ENCODE measurements around the gene MED31.

DNA sequence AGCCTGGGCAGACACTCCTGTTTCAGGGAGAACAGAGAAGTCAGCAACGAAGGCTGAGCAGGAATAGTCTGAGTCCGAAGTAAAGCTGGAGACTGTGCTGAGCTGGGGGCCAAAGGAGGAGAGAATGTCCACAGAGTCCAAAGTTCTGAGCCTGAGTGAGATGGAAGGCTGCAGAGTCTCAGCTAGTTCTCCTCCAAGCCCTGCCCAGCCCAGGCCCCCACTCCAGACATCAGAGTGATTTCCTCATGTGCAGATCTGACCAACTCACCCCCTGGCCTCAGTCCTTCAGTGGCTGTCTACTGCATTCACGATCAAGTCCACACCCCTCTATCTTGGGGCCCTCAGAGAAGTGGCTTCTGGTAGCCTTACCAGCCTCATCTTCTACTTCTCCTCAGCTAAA, 40.1 kb upstream of the MED31 start:
- TF ChIP-seq MYC (IDR thresholded peaks at IDR 0.05; ENCODE audit: borderline replicate concordance, low read length): no peak
- TF ChIP-seq, protein P1, sequence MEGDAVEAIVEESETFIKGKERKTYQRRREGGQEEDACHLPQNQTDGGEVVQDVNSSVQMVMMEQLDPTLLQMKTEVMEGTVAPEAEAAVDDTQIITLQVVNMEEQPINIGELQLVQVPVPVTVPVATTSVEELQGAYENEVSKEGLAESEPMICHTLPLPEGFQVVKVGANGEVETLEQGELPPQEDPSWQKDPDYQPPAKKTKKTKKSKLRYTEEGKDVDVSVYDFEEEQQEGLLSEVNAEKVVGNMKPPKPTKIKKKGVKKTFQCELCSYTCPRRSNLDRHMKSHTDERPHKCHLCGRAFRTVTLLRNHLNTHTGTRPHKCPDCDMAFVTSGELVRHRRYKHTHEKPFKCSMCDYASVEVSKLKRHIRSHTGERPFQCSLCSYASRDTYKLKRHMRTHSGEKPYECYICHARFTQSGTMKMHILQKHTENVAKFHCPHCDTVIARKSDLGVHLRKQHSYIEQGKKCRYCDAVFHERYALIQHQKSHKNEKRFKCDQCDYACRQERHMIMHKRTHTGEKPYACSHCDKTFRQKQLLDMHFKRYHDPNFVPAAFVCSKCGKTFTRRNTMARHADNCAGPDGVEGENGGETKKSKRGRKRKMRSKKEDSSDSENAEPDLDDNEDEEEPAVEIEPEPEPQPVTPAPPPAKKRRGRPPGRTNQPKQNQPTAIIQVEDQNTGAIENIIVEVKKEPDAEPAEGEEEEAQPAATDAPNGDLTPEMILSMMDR (IDR thresholded peaks at IDR 0.05): no peak
- TF ChIP-seq POLR2A (IDR thresholded peaks at IDR 0.05; ENCODE audit: low read length): no peak
- no peak for TF ChIP-seq RFX5 (IDR thresholded peaks at IDR 0.05)
- no peak for TF ChIP-seq MAZ (IDR thresholded peaks at IDR 0.05; ENCODE audit: borderline replicate concordance, low read depth, low read length)
